HCT116 (cell line): ENCODE results near the gene PIAS2. TPM values are rescaled to one million over a fixed set of nuclear protein-coding genes. Genes with fewer than 3 reads are reported as not detected.

ENCODE experiments used
- ATAC-seq: fragments of 200-7000 bp; cut with Tn5 transposase; 2 replicates; pipeline ENCODE4 v1.9.1; 2020; ENCODE audit warnings: mild to moderate bottlenecking, moderate library complexity
- BruUV-seq: library from RNA; stranded (reverse); fragments of 400-500 nt; replicated peaks from 2 replicates; lab custom pipeline; 2021; lab: Mats Ljungman, UMichigan
- CTCF ChIA-PET: fragments of 300-600 bp; sonication (Branson Sonifier 250); formaldehyde crosslinking; loops from one replicate; lab custom pipeline; 2021; ENCODE audit warnings: antibody characterized with exemption; lab: Charles Lee
- POLR2A ChIA-PET: fragments of 300-600, 350-600 bp; sonication (Branson Sonifier 250); formaldehyde crosslinking; loops from one replicate; lab custom pipeline; 2021; ENCODE audit warnings: antibody characterized with exemption; lab: Charles Lee
- RAD21 ChIA-PET, 2 experiments: fragments of 300-600 bp; sonication (Branson Sonifier 250); formaldehyde crosslinking; loops; one replicate each; lab custom pipeline; 2023; ENCODE audit warnings: low total read pairs in 2 of 2; ENCODE audit not compliant: uncharacterized antibody in 2 of 2, unreplicated experiment in 2 of 2, low non-redundant PET in 1 of 2; lab: Charles Lee
- DNase-seq: peaks from one replicate; pipeline ENCODE4 v3.0.0-alpha.2; 2010; ENCODE audit warnings: low read depth, low spot score
- H2AFZ ChIP-seq: fragments of 200-600 bp; shearing (Covaris generic), sonication (generic); 2 replicates; pipeline ENCODE4 v1.6.1; 2017; ENCODE audit warnings: low read depth, mixed run types, mixed read lengths, antibody characterized with exemption, low read length; ENCODE audit not compliant: poor library complexity, severe bottlenecking
- H3K27ac ChIP-seq: 2 replicates; pipeline ENCODE4 v1.5.1; 2012; ENCODE audit warnings: low read depth, low read length
- H3K27me3 ChIP-seq: fragments of 200-600 bp; sonication (generic); 2 replicates; pipeline ENCODE4 v1.6.1; 2016; ENCODE audit warnings: mixed run types, low read length, mixed read lengths; ENCODE audit not compliant: insufficient read depth
- H3K36me3 ChIP-seq, 2 experiments: fragments of 200-500 bp in 1 of 2; fragments of 200-600 bp in 1 of 2; sonication (Bioruptor generic) in 1 of 2; sonication (generic) in 1 of 2; 2 replicates each; pipeline versions ENCODE4 v1.5.1 to v1.6.1; 2014 to 2016; ENCODE audit warnings: low read length in 2 of 2, inconsistent platforms in 1 of 2, mixed read lengths in 1 of 2, mixed run types in 1 of 2; ENCODE audit not compliant: insufficient read depth in 2 of 2, control insufficient read depth in 1 of 2
- H3K4me1 ChIP-seq, 2 experiments: fragments of 200-600 bp in 1 of 2; sonication (generic) in 1 of 2; 2 replicates each; pipeline versions ENCODE4 v1.5.1 to v1.6.1; 2012 to 2017; ENCODE audit warnings: low read length in 2 of 2, inconsistent platforms in 1 of 2, mild to moderate bottlenecking in 1 of 2, mixed read lengths in 1 of 2, mixed run types in 1 of 2, moderate library complexity in 1 of 2; ENCODE audit not compliant: insufficient read depth in 2 of 2, control insufficient read depth in 1 of 2
- H3K4me2 ChIP-seq: fragments of 200-600 bp; sonication (generic); 2 replicates; pipeline ENCODE4 v1.6.1; 2017; ENCODE audit warnings: mixed run types, low read length, mixed read lengths
- H3K4me3 ChIP-seq, 2 experiments: fragments of 200-600 bp in 1 of 2; sonication (generic) in 1 of 2; replicated peaks in 1 of 2; 2 replicates each; pipeline ENCODE4 v1.5.1; 2011 to 2016; ENCODE audit warnings: low read length in 2 of 2, control low read depth in 1 of 2, low read depth in 1 of 2, mild to moderate bottlenecking in 1 of 2, mixed read lengths in 1 of 2, mixed run types in 1 of 2
- H3K79me2 ChIP-seq: fragments of 200-600 bp; sonication (generic); 2 replicates; pipeline ENCODE4 v1.6.1; 2017; ENCODE audit warnings: mild to moderate bottlenecking, mixed run types, low read length, moderate library complexity, mixed read lengths; ENCODE audit not compliant: insufficient read depth
- H3K9ac ChIP-seq: fragments of 200-600 bp; sonication (generic); 2 replicates; pipeline ENCODE4 v1.6.1; 2016; ENCODE audit warnings: low read length, mixed read lengths
- H3K9me2 ChIP-seq: fragments of 200-600 bp; sonication (generic), shearing (Covaris generic); 2 replicates; pipeline ENCODE4 v1.6.1; 2017; ENCODE audit warnings: mixed run types, mild to moderate bottlenecking, moderate library complexity; ENCODE audit not compliant: insufficient read depth
- H3K9me3 ChIP-seq, 2 experiments: fragments of 200-500 bp in 1 of 2; fragments of 200-600 bp in 1 of 2; sonication (Bioruptor generic) in 1 of 2; sonication (generic) in 1 of 2; 2 replicates each; pipeline ENCODE4 v1.6.1; 2014 to 2017; ENCODE audit warnings: low read length in 2 of 2, mixed read lengths in 2 of 2, inconsistent platforms in 1 of 2, low read depth in 1 of 2, mild to moderate bottlenecking in 1 of 2, mixed run types in 1 of 2, moderate library complexity in 1 of 2; ENCODE audit not compliant: control insufficient read depth in 1 of 2, insufficient read depth in 1 of 2
- H4K20me1 ChIP-seq: fragments of 200-600 bp; sonication (generic), shearing (Covaris generic); 2 replicates; pipeline ENCODE4 v1.6.1; 2017; ENCODE audit warnings: mixed run types, mild to moderate bottlenecking, moderate library complexity; ENCODE audit not compliant: insufficient read depth
- ATF3 ChIP-seq: IDR thresholded peaks from 2 replicates; pipeline ENCODE4 v1.6.1; 2012
- CBX3 ChIP-seq: IDR thresholded peaks from 2 replicates; pipeline ENCODE4 v1.6.1; 2012; ENCODE audit warnings: low read depth
- EZH2phosphoT487 ChIP-seq: fragments of 200-600 bp; IDR thresholded peaks from 2 replicates; pipeline ENCODE4 v1.6.1; 2018; ENCODE audit warnings: antibody characterized with exemption, borderline replicate concordance
- FOSL1 ChIP-seq: IDR thresholded peaks from 2 replicates; pipeline ENCODE4 v1.6.1; 2012; ENCODE audit warnings: low read depth
- RAD21 ChIP-seq: IDR thresholded peaks from 2 replicates; pipeline ENCODE4 v1.6.1; 2012; ENCODE audit warnings: low read depth, mild to moderate bottlenecking
- REST ChIP-seq: IDR thresholded peaks from 2 replicates; pipeline ENCODE4 v1.6.1; 2012; ENCODE audit warnings: low read depth
- SIN3A ChIP-seq: IDR thresholded peaks from 2 replicates; pipeline ENCODE4 v1.6.1; 2012; ENCODE audit warnings: low read depth
- YY1 ChIP-seq: IDR thresholded peaks from 2 replicates; pipeline ENCODE4 v1.6.1; 2011; ENCODE audit warnings: low read length, low read depth, moderate library complexity, mild to moderate bottlenecking; ENCODE audit not compliant: insufficient replicate concordance; ENCODE audit errors: extremely low read depth
- ZBTB33 ChIP-seq: IDR thresholded peaks from 2 replicates; pipeline ENCODE4 v1.6.1; 2011; ENCODE audit warnings: mild to moderate bottlenecking, low read length, moderate library complexity; ENCODE audit not compliant: insufficient replicate concordance; ENCODE audit errors: extremely low read depth
- ZFX ChIP-seq: fragments of 450-650 bp; IDR thresholded peaks from 2 replicates; pipeline ENCODE4 v1.6.1; 2017
- ZNF274 ChIP-seq: fragments of 200-500 bp; sonication (Bioruptor generic); IDR thresholded peaks from 2 replicates; pipeline ENCODE4 v1.6.1; 2014; ENCODE audit warnings: mild to moderate bottlenecking, low read depth, low read length, inconsistent platforms
- intact Hi-C: fragments of 100-400 bp; cut with micrococcal nuclease; formaldehyde crosslinking; loops from 2 replicates; pipeline ENCODE4 v1.10.0; 2022
- total RNA-seq: library from RNA; stranded (reverse); gene quantifications from one replicate; pipeline ENCODE4 v1.2.1, GENCODE V29; 2021; ENCODE audit not compliant: unreplicated experiment

Gene PIAS2
- total RNA-seq, 1 experiment from 2014 or later: 31.7 TPM

- BruUV-seq: no TSS peak
- no peaks in the 10 kb centered on the region for H3K9me3 ChIP-seq
- H3K9me2 ChIP-seq: 0 out of 2 replicates have a peak, but pooled peaks cover 3% of the 10 kb centered on the region
- no peaks in the 10 kb centered on the region for H3K79me2 ChIP-seq
- H3K4me1 ChIP-seq: peaks cover 0 to 9% of the 10 kb centered on the region in 2 experiments; a peak in 3 of 4 replicates
- H3K4me2 ChIP-seq: no peak overlapping the region
- no peak overlapping the region for H2AFZ ChIP-seq
- H3K27ac ChIP-seq: no peak overlapping the region
- POLR2A ChIA-PET: no interaction called here
- RAD21 ChIA-PET: no interaction called here
- H4K20me1 ChIP-seq: no peaks in the 10 kb centered on the region
- CTCF ChIA-PET: no interaction called here
- DNase-seq (no peak), ATAC-seq (no peak)
- H3K36me3 ChIP-seq: no peaks in the 10 kb centered on the region
- H3K4me3 ChIP-seq: no peak overlapping the region
- no peak for TF ChIP-seq ATF3
- no peak for TF ChIP-seq SIN3A
- TF ChIP-seq YY1: no peak
- TF ChIP-seq ZBTB33: no peak
- no peak for TF ChIP-seq RAD21
- TF ChIP-seq ZFX: no peak
- TF ChIP-seq FOSL1: no peak
- TF ChIP-seq CBX3: no peak
- TF ChIP-seq EZH2phosphoT487: no peak
- no peak for TF ChIP-seq REST
- no peak for TF ChIP-seq ZNF274
- intact Hi-C loops: no loop called here
- no peak overlapping the region for H3K9ac ChIP-seq
- no peaks in the 10 kb centered on the region for H3K27me3 ChIP-seq
Observed at GRCh38 chr18:46942646-46943045, 25.3 kb upstream of the PIAS2 start.
